Large intestine (tissue), 3 donors: ENCODE data around the gene ZEB2. TPM values are rescaled to one million over a fixed set of nuclear protein-coding genes. Genes with fewer than 3 reads are reported as not detected.

Source experiments
- DNase-seq, 2 donors: peaks; one replicate each; pipeline versions ENCODE4 v3.0.0 to v3.0.0-alpha.2; 2013
- H3K27ac ChIP-seq: one replicate; pipeline ENCODE4 v1.5.1; 2013; ENCODE audit warnings: low read length
- H3K27me3 ChIP-seq: 2 replicates; pipeline ENCODE4 v1.6.1; 2013; ENCODE audit warnings: low read length; ENCODE audit not compliant: control insufficient read depth, insufficient read depth
- H3K36me3 ChIP-seq: 2 replicates; pipeline ENCODE4 v1.6.1; 2013; ENCODE audit warnings: low read length; ENCODE audit not compliant: control insufficient read depth, insufficient read depth
- H3K4me1 ChIP-seq: one replicate; pipeline ENCODE4 v1.6.1; 2013; ENCODE audit warnings: low read length; ENCODE audit not compliant: control insufficient read depth, insufficient read depth
- H3K4me3 ChIP-seq: one replicate; pipeline ENCODE4 v1.5.1; 2013; ENCODE audit warnings: low read length
- H3K9me3 ChIP-seq: one replicate; pipeline ENCODE4 v1.6.1; 2013; ENCODE audit warnings: mild to moderate bottlenecking, low read depth, low read length, moderate library complexity; ENCODE audit not compliant: control insufficient read depth
- WGBS: methylation state at CpG from one replicate; pipeline ENCODE4 v1.1.5; 2013; ENCODE audit warnings: low lambda C conversion rate; ENCODE audit not compliant: insufficient coverage; 5-methylcytosine and 5-hydroxymethylcytosine counted together
- polyA plus RNA-seq: library from polyadenylated mRNA; unstranded; fragments of 120-200 nt; gene quantifications from one replicate; pipeline ENCODE4 v1.2.1, GENCODE V29; 2013

ZEB2 gene
- polyA plus RNA-seq, 1 donor = 32.8 TPM

DNA sequence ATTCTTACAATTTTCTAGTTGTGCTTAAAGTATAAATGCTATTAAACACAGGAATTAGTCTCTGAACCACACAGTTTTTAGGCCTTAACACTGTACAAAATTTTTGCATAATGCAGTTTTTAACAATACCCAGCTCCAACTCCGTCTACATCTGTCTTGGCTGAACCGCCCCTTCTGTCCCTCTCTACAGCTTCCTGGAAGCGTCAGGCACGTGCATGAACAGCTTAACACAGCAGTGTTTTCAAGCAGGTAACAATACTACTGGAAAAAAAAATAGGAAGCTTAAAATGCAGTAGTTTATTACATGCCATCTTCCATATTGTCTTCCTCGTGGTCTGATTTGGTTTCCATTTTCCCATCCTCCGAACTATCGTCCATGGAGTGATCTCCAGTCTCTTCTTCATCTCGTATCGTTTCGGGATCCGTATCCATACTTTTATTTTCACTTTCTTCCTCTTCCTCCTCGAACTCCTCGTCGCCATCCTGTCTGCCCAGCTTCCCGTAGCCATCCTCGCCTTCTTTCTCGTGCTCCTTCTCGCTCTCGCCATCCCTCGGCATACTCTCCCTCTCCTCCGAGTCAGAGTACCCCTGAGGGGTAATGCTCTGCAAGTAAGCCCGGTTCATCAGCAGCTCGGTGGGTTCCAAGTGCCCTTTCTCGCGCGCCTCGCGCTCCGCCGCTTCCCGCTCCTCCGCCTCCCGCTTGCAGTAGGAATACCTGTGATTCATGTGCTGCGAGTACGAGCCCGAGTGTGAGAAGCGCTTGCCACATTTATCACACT lies 130.6 kb downstream of the ZEB2 start:
- Histone ChIP-seq H3K27ac (no peak overlapping the region), H3K4me1 (no peaks in the 10 kb centered on the region), H3K27me3 (peaks cover 19% of the 10 kb centered on the region), H3K36me3 (peaks cover 5% of the 10 kb centered on the region), H3K4me3 (peak overlapping the region; percentile 39), H3K9me3 (no peaks in the 10 kb centered on the region)
- WGBS = 42% methylated on average over 13 of the region's 37 CpGs
- DNase-seq = peak in 1 of 2 donors; percentile 59

DNA sequence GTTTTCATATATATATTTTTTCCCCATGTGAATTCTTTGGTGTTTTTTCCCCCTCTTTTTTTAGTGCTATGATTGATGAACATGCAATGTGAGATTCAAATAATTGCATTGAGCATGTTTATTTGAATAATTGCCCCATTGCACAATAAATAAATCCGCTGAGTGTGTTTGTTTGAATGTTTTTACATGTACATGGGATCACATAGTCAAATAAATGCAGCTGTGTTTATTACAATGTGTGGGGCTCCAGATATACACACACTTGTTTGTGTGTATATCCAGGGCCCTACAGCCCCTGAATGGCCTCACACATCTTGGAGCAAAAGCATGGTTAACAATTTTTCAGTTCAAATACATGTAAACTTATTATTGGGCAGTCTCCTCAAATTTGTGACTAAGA lies 134.5 kb downstream of the ZEB2 start:
- no peak overlapping the region for H3K4me3 ChIP-seq
- peaks cover 21% of the 10 kb centered on the region for H3K27me3 ChIP-seq
- no peaks in the 10 kb centered on the region for H3K9me3 ChIP-seq
- no peak for DNase-seq
- WGBS = 80% methylated on average over 1 of the region's 1 CpG
- peaks cover 5% of the 10 kb centered on the region for H3K36me3 ChIP-seq
- H3K4me1 ChIP-seq = no peaks in the 10 kb centered on the region
- H3K27ac ChIP-seq = no peak overlapping the region

DNA sequence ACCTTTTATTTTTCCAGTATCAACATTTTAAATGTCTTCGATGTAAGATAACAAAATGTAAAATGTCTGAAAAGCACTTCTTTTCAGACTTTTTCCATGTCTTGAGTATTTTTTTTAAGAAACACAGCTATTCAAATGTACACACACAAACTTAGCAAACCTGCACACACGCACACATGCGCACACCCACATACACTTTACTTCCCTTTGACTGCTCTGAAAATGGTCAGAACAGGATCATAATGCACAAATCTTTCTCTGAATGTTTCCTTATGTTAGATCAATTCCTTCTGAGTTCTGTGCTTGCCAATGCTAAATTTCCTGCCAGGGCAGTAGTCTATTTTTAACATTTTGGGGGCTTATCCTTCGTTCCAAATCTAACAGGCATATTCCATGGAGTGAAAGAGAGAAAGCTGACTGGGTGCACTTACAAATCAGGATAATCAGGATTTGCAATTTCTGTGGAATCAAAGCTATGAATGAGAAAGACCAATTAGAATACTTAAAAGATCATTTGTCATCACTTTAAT lies 136.3 kb downstream of the ZEB2 start:
- no peaks in the 10 kb centered on the region for H3K36me3 ChIP-seq
- no peak for DNase-seq
- peaks cover 13% of the 10 kb centered on the region for H3K27me3 ChIP-seq
- 100% methylated on average over 1 of the region's 4 CpGs for WGBS
- H3K4me3 ChIP-seq = no peak overlapping the region
- no peak overlapping the region for H3K27ac ChIP-seq
- no peaks in the 10 kb centered on the region for H3K9me3 ChIP-seq
- H3K4me1 ChIP-seq = no peaks in the 10 kb centered on the region

DNA sequence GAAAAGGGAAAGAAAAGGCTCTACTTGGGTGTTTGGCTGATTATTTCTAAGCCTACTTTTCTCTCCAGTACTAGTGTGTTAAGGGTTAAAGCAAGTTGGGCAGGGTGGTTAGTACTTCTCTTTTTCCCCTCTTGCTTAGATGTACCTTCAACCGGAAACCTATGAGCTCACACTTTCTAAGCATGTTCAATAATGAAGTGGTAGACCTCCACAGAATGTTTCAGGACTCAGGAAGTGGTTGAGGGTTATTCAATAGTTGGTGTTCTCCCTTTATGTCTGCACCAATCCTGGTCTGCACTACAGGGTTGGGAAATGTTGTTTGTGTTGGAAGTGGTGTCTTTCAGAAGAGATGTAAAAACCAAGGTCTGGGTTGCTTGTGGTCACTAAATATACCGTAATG lies 137.1 kb downstream of the ZEB2 start:
- peak in 1 of 2 donors; percentile 6 for DNase-seq
- WGBS = 88% methylated on average over 1 of the region's 2 CpGs
- no peak overlapping the region for H3K27ac ChIP-seq
- H3K4me3 ChIP-seq = no peak overlapping the region
- H3K27me3 ChIP-seq = peaks cover 13% of the 10 kb centered on the region
- H3K36me3 ChIP-seq = no peaks in the 10 kb centered on the region
- H3K4me1 ChIP-seq = no peaks in the 10 kb centered on the region
- no peaks in the 10 kb centered on the region for H3K9me3 ChIP-seq

GRCh38 chr2:144381716-144382115 lies 138.2 kb downstream of the ZEB2 start:
- Histone ChIP-seq H3K27me3 (peaks cover 13% of the 10 kb centered on the region), H3K4me3 (no peak overlapping the region), H3K36me3 (no peaks in the 10 kb centered on the region), H3K4me1 (no peaks in the 10 kb centered on the region), H3K27ac (no peak overlapping the region), H3K9me3 (no peaks in the 10 kb centered on the region)
- DNase-seq = no peak
- WGBS = 86% methylated on average over 1 of the region's 2 CpGs

DNA sequence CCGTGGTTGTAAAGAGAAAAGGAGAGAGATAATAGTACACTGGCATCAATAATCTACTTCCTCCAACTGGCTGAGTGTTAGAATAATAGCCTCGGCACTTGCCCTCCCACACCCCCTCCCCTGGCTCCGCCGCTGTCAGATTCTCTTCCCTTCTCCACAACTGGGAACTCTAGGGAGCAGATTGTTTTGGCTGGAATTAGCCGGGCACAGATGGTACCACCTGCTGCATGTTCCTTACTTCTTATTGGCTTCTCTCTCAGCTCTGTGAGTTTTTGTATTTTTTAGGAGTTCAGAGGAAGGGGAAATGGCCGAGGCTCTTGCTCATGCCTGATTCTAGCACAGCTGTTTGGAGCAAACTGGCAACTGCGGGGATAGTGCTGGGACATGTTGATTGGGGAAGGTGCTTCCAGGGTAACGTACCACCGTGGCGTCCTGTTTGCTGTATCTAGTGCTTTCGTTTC lies 140.0 kb downstream of the ZEB2 start:
- H3K27me3 ChIP-seq = peaks cover 9% of the 10 kb centered on the region
- H3K27ac ChIP-seq = no peak overlapping the region
- no CpG with 5 or more reads among the region's 11 CpGs for WGBS
- no peaks in the 10 kb centered on the region for H3K4me1 ChIP-seq
- no peak overlapping the region for H3K4me3 ChIP-seq
- H3K9me3 ChIP-seq = no peaks in the 10 kb centered on the region
- no peak for DNase-seq
- H3K36me3 ChIP-seq = no peaks in the 10 kb centered on the region

GRCh38 chr2:144378551-144378950 lies 141.4 kb downstream of the ZEB2 start:
- DNase-seq = no peak
- no peaks in the 10 kb centered on the region for H3K36me3 ChIP-seq
- H3K4me3 ChIP-seq = no peak overlapping the region
- H3K9me3 ChIP-seq = no peaks in the 10 kb centered on the region
- 100% methylated on average over 1 of the region's 5 CpGs for WGBS
- H3K27me3 ChIP-seq = peaks cover 9% of the 10 kb centered on the region
- H3K27ac ChIP-seq = no peak overlapping the region
- H3K4me1 ChIP-seq = no peaks in the 10 kb centered on the region

GRCh38 chr2:144377914-144378313 lies 142.0 kb downstream of the ZEB2 start:
- Histone ChIP-seq H3K27ac (no peak overlapping the region), H3K36me3 (no peaks in the 10 kb centered on the region), H3K4me3 (no peak overlapping the region), H3K27me3 (peaks cover 7% of the 10 kb centered on the region), H3K9me3 (no peaks in the 10 kb centered on the region), H3K4me1 (no peaks in the 10 kb centered on the region)
- no peak for DNase-seq
- WGBS = 91% methylated on average over 2 of the region's 2 CpGs

GRCh38 chr2:144376926-144377325 lies 143.0 kb downstream of the ZEB2 start:
- no peaks in the 10 kb centered on the region for H3K36me3 ChIP-seq
- no peaks in the 10 kb centered on the region for H3K9me3 ChIP-seq
- no peak overlapping the region for H3K27ac ChIP-seq
- no peaks in the 10 kb centered on the region for H3K4me1 ChIP-seq
- no peak for DNase-seq
- H3K4me3 ChIP-seq = no peak overlapping the region
- peaks cover 4% of the 10 kb centered on the region for H3K27me3 ChIP-seq
- no CpG with 5 or more reads among the region's 2 CpGs for WGBS

DNA sequence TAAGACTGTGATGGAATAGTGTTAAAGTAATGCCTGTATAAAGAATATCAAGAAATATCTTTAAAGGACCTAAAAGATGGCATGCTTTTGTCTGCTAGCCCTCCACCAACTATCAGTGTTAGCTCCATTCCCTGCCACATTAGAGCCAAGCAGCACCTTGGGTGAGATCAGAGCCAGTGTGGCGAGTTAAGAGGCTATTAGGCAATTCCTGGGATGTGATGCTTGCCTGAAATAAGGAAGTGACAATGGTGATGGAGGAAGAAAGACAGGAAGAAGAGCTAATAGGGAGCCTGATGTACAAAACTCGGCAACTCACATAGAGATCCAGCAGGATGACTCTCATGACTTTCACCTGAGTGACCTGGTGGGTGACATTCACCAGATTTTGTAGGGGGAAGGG lies 143.5 kb downstream of the ZEB2 start:
- WGBS = no CpG with 5 or more reads among the region's 2 CpGs
- DNase-seq = no peak
- Histone ChIP-seq H3K4me3 (no peak overlapping the region), H3K4me1 (no peaks in the 10 kb centered on the region), H3K36me3 (no peaks in the 10 kb centered on the region), H3K27me3 (peaks cover 4% of the 10 kb centered on the region), H3K27ac (no peak overlapping the region), H3K9me3 (no peaks in the 10 kb centered on the region)
